Mesothelial cell of epicardium (in vitro differentiated cells): ENCODE results near the gene ZNF444. TPM values are rescaled to one million over a fixed set of nuclear protein-coding genes. Genes with fewer than 3 reads are reported as not detected.
"Not testable (repeated sequence)": the region's sequence is repeated elsewhere in the genome, so short reads cannot be mapped to it uniquely, and the experiment has no call there.

Experiments
- DNase-seq, 2 experiments: peaks; one replicate each; pipeline ENCODE4 v3.0.0; 2021; ENCODE audit warnings: low spot score in 2 of 2; ENCODE audit not compliant: unreplicated experiment in 2 of 2
- H3K27ac Mint-ChIP-seq: 2 replicates; pipeline ENCODE4 v1.8.0; 2021; ENCODE audit warnings: mixed read lengths
- H3K27me3 Mint-ChIP-seq: 2 replicates; pipeline ENCODE4 v1.8.0; 2021; ENCODE audit warnings: low read depth, mixed read lengths
- H3K36me3 Mint-ChIP-seq: 2 replicates; pipeline ENCODE4 v1.8.0; 2021; ENCODE audit warnings: mixed read lengths
- H3K4me1 Mint-ChIP-seq: 2 replicates; pipeline ENCODE4 v1.8.0; 2021; ENCODE audit warnings: mixed read lengths
- H3K4me3 Mint-ChIP-seq: 2 replicates; pipeline ENCODE4 v1.8.0; 2021; ENCODE audit warnings: mild to moderate bottlenecking, moderate library complexity, mixed read lengths
- H3K9me3 Mint-ChIP-seq: 2 replicates; pipeline ENCODE4 v1.8.0; 2021; ENCODE audit warnings: mixed read lengths
- total RNA-seq: library from RNA; stranded (reverse); gene quantifications from 3 replicates; pipeline ENCODE4 v1.2.1, GENCODE V29; 2021
- TF ChIP-seq, protein P1 (sequence below): fragments of 200-600 bp; sonication (generic); IDR thresholded peaks from one replicate; pipeline ENCODE4 v1.5.0; 2021; ENCODE audit warnings: antibody characterized with exemption; ENCODE audit not compliant: unreplicated experiment

Gene ZNF444
- total RNA-seq, 1 donor from 2014 or later = 63.6 TPM

- TF ChIP-seq, protein P1, sequence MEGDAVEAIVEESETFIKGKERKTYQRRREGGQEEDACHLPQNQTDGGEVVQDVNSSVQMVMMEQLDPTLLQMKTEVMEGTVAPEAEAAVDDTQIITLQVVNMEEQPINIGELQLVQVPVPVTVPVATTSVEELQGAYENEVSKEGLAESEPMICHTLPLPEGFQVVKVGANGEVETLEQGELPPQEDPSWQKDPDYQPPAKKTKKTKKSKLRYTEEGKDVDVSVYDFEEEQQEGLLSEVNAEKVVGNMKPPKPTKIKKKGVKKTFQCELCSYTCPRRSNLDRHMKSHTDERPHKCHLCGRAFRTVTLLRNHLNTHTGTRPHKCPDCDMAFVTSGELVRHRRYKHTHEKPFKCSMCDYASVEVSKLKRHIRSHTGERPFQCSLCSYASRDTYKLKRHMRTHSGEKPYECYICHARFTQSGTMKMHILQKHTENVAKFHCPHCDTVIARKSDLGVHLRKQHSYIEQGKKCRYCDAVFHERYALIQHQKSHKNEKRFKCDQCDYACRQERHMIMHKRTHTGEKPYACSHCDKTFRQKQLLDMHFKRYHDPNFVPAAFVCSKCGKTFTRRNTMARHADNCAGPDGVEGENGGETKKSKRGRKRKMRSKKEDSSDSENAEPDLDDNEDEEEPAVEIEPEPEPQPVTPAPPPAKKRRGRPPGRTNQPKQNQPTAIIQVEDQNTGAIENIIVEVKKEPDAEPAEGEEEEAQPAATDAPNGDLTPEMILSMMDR = no peak
- no peaks in the 10 kb centered on the region for H3K27me3 Mint-ChIP-seq
- H3K9me3 Mint-ChIP-seq = peaks cover 23% of the 10 kb centered on the region
- H3K4me3 Mint-ChIP-seq = no peak overlapping the region
- peaks cover 38% of the 10 kb centered on the region for H3K36me3 Mint-ChIP-seq
- no peak overlapping the region for H3K27ac Mint-ChIP-seq
- no peaks in the 10 kb centered on the region for H3K4me1 Mint-ChIP-seq
- no peak for DNase-seq
Observed at GRCh38 chr19:56097306-56097705, 43.8 kb upstream of the ZNF444 start.

- no peak for DNase-seq
- no peaks in the 10 kb centered on the region for H3K27me3 Mint-ChIP-seq
Observed at GRCh38 chr19:56097776-56098175, 43.3 kb upstream of the ZNF444 start.

GRCh38 chr19:56098237-56098636 lies 42.9 kb upstream of the ZNF444 start:
- H3K4me3 Mint-ChIP-seq, H3K27me3 Mint-ChIP-seq, H3K27ac Mint-ChIP-seq, H3K4me1 Mint-ChIP-seq, DNase-seq: not testable (repeated sequence)
- Mint-ChIP-seq H3K36me3 (peaks cover 29% of the 10 kb centered on the region), H3K9me3 (peaks cover 15% of the 10 kb centered on the region)

More at GRCh38 chr19:56097776-56098175, 43.3 kb upstream of the ZNF444 start:
- H3K36me3 Mint-ChIP-seq = peaks cover 34% of the 10 kb centered on the region
- no peak overlapping the region for H3K27ac Mint-ChIP-seq
- no peaks in the 10 kb centered on the region for H3K4me1 Mint-ChIP-seq
- H3K9me3 Mint-ChIP-seq = peaks cover 19% of the 10 kb centered on the region
- TF ChIP-seq, protein P1 = no peak
- no peak overlapping the region for H3K4me3 Mint-ChIP-seq

DNA sequence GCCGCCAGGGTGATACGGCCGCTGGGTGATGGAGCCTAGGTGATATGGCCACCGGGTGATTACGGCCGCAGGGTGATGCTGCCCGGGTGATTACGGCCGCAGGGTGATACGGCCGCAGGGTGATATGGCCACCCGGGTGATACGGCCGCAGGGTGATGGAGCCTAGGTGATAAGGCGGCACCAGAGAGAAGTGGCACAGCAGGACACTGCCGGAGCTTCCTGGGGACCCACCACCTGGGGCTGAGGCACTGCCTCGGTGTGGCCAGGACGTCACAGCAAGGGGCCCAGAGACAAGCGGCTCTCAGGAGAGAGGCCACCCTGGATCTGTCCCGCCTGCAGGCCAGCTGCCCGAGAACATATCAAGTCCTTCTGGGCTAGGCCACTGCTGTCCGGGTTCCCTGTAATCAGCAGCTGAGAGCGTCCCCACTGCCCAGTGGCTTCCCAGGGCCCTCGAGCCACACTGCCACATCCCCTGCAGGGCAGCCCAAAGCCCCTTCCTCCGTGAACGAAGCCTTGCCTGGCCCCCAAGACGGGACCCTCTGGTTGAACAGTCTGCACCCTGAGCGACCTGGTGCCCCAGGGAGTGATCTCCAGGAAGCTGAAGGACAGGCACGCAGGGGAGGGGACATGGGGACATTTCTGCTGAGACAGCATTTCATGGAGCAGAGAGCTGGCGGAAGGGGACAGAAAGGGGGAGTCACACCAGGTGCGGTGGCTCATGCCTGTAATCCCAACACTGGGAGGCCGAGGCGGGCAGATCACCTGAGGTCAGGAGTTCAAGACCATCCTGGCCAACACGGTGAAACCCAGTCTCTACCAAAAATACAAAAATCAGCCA lies 42.1 kb upstream of the ZNF444 start:
- Mint-ChIP-seq H3K36me3 (peaks cover 22% of the 10 kb centered on the region), H3K27ac (no peak overlapping the region), H3K4me3 (no peak overlapping the region), H3K9me3 (peaks cover 8% of the 10 kb centered on the region), H3K27me3 (no peaks in the 10 kb centered on the region), H3K4me1 (no peaks in the 10 kb centered on the region)
- no peak for DNase-seq
- TF ChIP-seq, protein P1 = no peak

DNA sequence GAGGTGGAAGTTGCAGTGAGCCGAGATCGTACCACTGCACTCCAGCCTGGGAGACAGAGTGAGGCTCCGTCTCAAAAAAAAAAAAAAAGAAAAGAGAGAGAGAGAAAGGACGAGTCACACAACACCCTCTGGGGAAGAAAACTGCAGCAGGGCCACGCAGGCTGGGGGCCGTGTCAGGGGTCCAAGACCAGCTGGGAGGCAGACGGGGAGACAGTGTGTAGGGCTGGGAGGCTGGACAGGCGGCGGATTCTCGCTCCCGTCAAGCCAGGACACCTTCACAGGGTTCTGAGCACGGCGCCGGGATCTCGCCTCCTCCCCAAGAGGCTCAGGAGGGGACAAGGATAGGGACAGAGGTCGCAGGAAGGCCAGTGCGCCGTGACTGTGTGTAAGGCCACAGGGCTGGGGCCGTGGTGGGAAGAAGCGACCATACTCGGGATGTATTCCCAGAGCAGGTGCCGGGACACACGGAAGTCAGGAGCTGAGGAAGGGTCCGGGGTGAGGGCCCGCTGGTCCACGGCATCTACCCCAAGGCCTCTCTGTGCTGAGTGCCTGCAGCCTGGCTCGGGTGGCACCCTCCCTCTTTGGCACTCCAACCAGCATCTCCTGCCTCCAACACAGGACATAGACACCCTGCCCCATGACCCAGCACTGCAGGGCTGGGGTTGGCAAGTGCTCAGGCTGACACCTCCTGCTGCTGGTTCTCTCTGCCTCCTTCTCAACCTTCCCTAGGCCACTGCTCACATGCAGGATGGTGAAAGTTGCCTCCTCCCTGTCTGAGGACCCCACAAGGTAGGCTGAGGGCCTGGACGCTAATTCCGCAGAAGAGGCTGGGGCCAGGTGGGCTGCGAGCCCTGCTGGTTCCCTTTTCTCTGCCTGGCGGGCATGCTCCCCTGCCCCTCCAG lies 41.2 kb upstream of the ZNF444 start:
- no peaks in the 10 kb centered on the region for H3K27me3 Mint-ChIP-seq
- peaks cover 16% of the 10 kb centered on the region for H3K36me3 Mint-ChIP-seq
- no peak overlapping the region for H3K27ac Mint-ChIP-seq
- no peaks in the 10 kb centered on the region for H3K4me1 Mint-ChIP-seq
- peaks cover 4% of the 10 kb centered on the region for H3K9me3 Mint-ChIP-seq
- TF ChIP-seq, protein P1 = no peak
- no peak for DNase-seq
- no peak overlapping the region for H3K4me3 Mint-ChIP-seq

DNA sequence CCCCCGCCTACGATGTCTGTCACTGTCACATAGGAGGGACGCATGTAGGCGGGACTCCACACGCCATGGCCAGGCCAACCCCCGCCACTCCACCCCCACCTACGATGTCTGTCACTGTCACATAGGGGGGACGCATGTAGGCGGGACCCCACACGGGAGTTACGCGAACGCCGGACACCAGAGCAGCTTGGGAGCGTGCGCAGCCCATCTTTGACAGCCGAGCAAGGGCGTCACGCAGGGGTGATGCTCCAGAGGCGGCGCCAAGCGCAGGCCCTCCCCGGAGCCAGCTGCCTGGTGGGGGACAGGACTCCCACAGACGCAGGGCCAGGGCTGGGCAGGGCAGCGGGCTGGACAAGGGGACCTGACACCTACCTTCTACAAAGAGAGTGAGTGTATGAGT lies 40.0 kb upstream of the ZNF444 start:
- H3K4me3 Mint-ChIP-seq = no peak overlapping the region
- no peaks in the 10 kb centered on the region for H3K9me3 Mint-ChIP-seq
- H3K36me3 Mint-ChIP-seq = peaks cover 8% of the 10 kb centered on the region
- DNase-seq = no peak
- H3K4me1 Mint-ChIP-seq = peaks cover 2% of the 10 kb centered on the region
- TF ChIP-seq, protein P1 = no peak
- no peaks in the 10 kb centered on the region for H3K27me3 Mint-ChIP-seq
- no peak overlapping the region for H3K27ac Mint-ChIP-seq
